Subcutaneous adipose tissue (tissue), 4 donors: ENCODE results near the gene AKT2. TPM values are rescaled to one million over a fixed set of nuclear protein-coding genes. Genes with fewer than 3 reads are reported as not detected.

Experiments used
- CTCF ChIP-seq: fragments of 450-650 bp; IDR thresholded peaks from one replicate; pipeline ENCODE4 v1.5.1; 2016; ENCODE audit warnings: low read depth, mild to moderate bottlenecking, control low read depth, antibody characterized with exemption, moderate library complexity
- total RNA-seq, 4 donors: library from RNA; depleted of rRNA; stranded (reverse); fragments of >200 nt; gene quantifications; one replicate each; pipeline ENCODE4 v1.1.0, GENCODE V29; 2016

AKT2 gene
- total RNA-seq, 4 donors from 2014 or later, result 81.7 to 175 (median 93.9) TPM

GRCh38 chr19:40225440-40226305, 59.5 kb downstream of the AKT2 start:
- TF ChIP-seq CTCF, result no peak

GRCh38 chr19:40224342-40225150, 60.6 kb downstream of the AKT2 start:
- no peak for TF ChIP-seq CTCF

GRCh38 chr19:40223135-40223822, 61.9 kb downstream of the AKT2 start:
- no peak for TF ChIP-seq CTCF

GRCh38 chr19:40221858-40222619, 63.1 kb downstream of the AKT2 start:
- no peak for TF ChIP-seq CTCF

GRCh38 chr19:40220674-40221073, 64.5 kb downstream of the AKT2 start:
- no peak for TF ChIP-seq CTCF

GRCh38 chr19:40219721-40220276, 65.3 kb downstream of the AKT2 start:
- no peak for TF ChIP-seq CTCF
